ENCODE data around the gene ZNF396.

- TF ChIP-seq, protein P1, sequence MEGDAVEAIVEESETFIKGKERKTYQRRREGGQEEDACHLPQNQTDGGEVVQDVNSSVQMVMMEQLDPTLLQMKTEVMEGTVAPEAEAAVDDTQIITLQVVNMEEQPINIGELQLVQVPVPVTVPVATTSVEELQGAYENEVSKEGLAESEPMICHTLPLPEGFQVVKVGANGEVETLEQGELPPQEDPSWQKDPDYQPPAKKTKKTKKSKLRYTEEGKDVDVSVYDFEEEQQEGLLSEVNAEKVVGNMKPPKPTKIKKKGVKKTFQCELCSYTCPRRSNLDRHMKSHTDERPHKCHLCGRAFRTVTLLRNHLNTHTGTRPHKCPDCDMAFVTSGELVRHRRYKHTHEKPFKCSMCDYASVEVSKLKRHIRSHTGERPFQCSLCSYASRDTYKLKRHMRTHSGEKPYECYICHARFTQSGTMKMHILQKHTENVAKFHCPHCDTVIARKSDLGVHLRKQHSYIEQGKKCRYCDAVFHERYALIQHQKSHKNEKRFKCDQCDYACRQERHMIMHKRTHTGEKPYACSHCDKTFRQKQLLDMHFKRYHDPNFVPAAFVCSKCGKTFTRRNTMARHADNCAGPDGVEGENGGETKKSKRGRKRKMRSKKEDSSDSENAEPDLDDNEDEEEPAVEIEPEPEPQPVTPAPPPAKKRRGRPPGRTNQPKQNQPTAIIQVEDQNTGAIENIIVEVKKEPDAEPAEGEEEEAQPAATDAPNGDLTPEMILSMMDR (IDR thresholded peaks at IDR 0.05; ENCODE audit: insufficient read depth, low read length, poor library complexity, severe bottlenecking), result no peak
- TF ChIP-seq EZH2phosphoT487 (conservative IDR thresholded peaks at IDR 0.05; ENCODE audit: low read length), result no peak
These were observed 2.4 kb downstream of the ZNF396 start for GRCh38 chr18:35374708-35375107.

Measured in SU-DHL-6 (cell line).